ENCODE data around the gene SH3PXD2B. TPM values are rescaled to one million over a fixed set of nuclear protein-coding genes. Genes with fewer than 3 reads are reported as not detected.

SH3PXD2B gene
- total and polyA plus RNA-seq, 2 of the 4 experiments (the other 2 are of a cell fraction), result 8.2 to 14.4 TPM

GRCh38 chr5:172469697-172470096 is 15.4 kb upstream of the SH3PXD2B start:
- no peak overlapping the region for H3K14ac ChIP-seq (replicated peaks; ENCODE audit: low read depth, low read length)
- no peak for ATAC-seq (ENCODE audit: low read depth)
- no peak overlapping the region for H3K56ac ChIP-seq (ENCODE audit: extremely low read depth, insufficient read depth, low read length)
- H4K91ac ChIP-seq (ENCODE audit: insufficient read depth, low read depth, low read length), result no peak overlapping the region
- no peak overlapping the region for H2BK20ac ChIP-seq (ENCODE audit: low read depth, low read length)
- H3K4me2 ChIP-seq (ENCODE audit: low read depth, low read length), result no peak overlapping the region
- POLR2A ChIA-PET (ENCODE audit: unreplicated experiment), result no interaction called here
- H3K9me3 ChIP-seq (ENCODE audit: control insufficient read depth, insufficient read depth, low read length), result no peaks in the 10 kb centered on the region
- H2BK5ac ChIP-seq (ENCODE audit: low read depth, low read length, poor library complexity, severe bottlenecking), result no peak overlapping the region
- no peak overlapping the region for H3K4me3 ChIP-seq (ENCODE audit: insufficient read depth, low read depth, low read length)
- no TSS peak for BruUV-seq (replicated peaks)
- H2AK5ac ChIP-seq (ENCODE audit: low read depth, low read length), result no peak overlapping the region
- in situ Hi-C loops (cut with MboI; ENCODE audit: low sequenced_read_pairs), result loop anchor here (10.0 kb wide), 1 partner anchor 475 kb away; no protein-coding TSS in a partner anchor
- H4K8ac ChIP-seq (ENCODE audit: low read depth in 2 of 2, low read length in 2 of 2), result no peak overlapping the region
- H2BK120ac ChIP-seq (ENCODE audit: low read depth, low read length), result no peak overlapping the region
- H3K27ac ChIP-seq (ENCODE audit: insufficient read depth, low read length), result no peak overlapping the region
- no peaks in the 10 kb centered on the region for H3K4me1 ChIP-seq (ENCODE audit: control insufficient read depth, insufficient read depth, low read length)
- peaks cover 24% of the 10 kb centered on the region for H3K27me3 ChIP-seq (ENCODE audit: control insufficient read depth, insufficient read depth, low read length)
- WGBS, 2 experiments (ENCODE audit: extremely low coverage in 2 of 2, insufficient read length in 1 of 2), result no CpG with 5 or more reads among the region's 7 CpGs
- no peak overlapping the region for H4K5ac ChIP-seq (ENCODE audit: low read depth, low read length)
- TF ChIP-seq MXI1 (IDR thresholded peaks at IDR 0.05; ENCODE audit: borderline replicate concordance, low read depth, low read length), result no peak
- no peak for TF ChIP-seq RFX5 (IDR thresholded peaks at IDR 0.05; ENCODE audit: low read depth, low read length)
- no peak for TF ChIP-seq RAD21 (IDR thresholded peaks at IDR 0.05; ENCODE audit: low read length)
- no peak for TF ChIP-seq USF2 (IDR thresholded peaks at IDR 0.05; ENCODE audit: low read depth, low read length)
- no peak for TF ChIP-seq CTCF (conservative IDR thresholded peaks at IDR 0.05; ENCODE audit: low read depth, low read length)
- TF ChIP-seq MAFK (IDR thresholded peaks at IDR 0.05; ENCODE audit: low read depth, low read length), result no peak
- DNase-seq, result no peak
- no peak overlapping the region for H3K23ac ChIP-seq (ENCODE audit: low read depth, low read length)
- H3K4ac ChIP-seq (ENCODE audit: low read depth, low read length), result no peak overlapping the region
- no peaks in the 10 kb centered on the region for H3K9me1 ChIP-seq (ENCODE audit: insufficient read depth, low read length)
- H4K20me1 ChIP-seq (ENCODE audit: insufficient read depth, low read length), result no peaks in the 10 kb centered on the region
- no peaks in the 10 kb centered on the region for H3K79me1 ChIP-seq (ENCODE audit: low read depth in 1 of 2, low read length in 2 of 2)
- no peak overlapping the region for H2BK15ac ChIP-seq (ENCODE audit: low read depth, low read length)
- no peaks in the 10 kb centered on the region for H3K36me3 ChIP-seq (ENCODE audit: control insufficient read depth, insufficient read depth, low read length)
- CTCF ChIA-PET, result interaction anchor here (0.7 kb wide), 1 partner anchor 115 kb away, joined by 3 read pairs; no protein-coding TSS in a partner anchor
- intact Hi-C loops (cut with micrococcal nuclease), result loop anchor here (10.0 kb wide), 1 partner anchor 475 kb away; no protein-coding TSS in a partner anchor
- H3K18ac ChIP-seq (ENCODE audit: low read depth, low read length), result no peak overlapping the region
- no peak overlapping the region for H2AFZ ChIP-seq (replicated peaks; ENCODE audit: low read length, poor library complexity)
- dilution Hi-C loops (cut with HindIII; ENCODE audit: low sequenced_read_pairs, unreplicated experiment), result no loop called here
- no peak overlapping the region for H3K9ac ChIP-seq (ENCODE audit: low read depth, low read length)
- H2AK9ac ChIP-seq (replicated peaks; ENCODE audit: low read depth, low read length, poor library complexity), result no peak overlapping the region

Data from IMR-90 (cell line).